ENCODE measurements around the gene AGAP5. TPM values are rescaled to one million over a fixed set of nuclear protein-coding genes. Genes with fewer than 3 reads are reported as not detected.
"Not testable (repeated sequence)": the region's sequence is repeated elsewhere in the genome, so short reads cannot be mapped to it uniquely, and the experiment has no call there.

AGAP5 gene
- total RNA-seq, 2 experiments from 2014 or later, result 5.4 to 6.7 TPM

DNA sequence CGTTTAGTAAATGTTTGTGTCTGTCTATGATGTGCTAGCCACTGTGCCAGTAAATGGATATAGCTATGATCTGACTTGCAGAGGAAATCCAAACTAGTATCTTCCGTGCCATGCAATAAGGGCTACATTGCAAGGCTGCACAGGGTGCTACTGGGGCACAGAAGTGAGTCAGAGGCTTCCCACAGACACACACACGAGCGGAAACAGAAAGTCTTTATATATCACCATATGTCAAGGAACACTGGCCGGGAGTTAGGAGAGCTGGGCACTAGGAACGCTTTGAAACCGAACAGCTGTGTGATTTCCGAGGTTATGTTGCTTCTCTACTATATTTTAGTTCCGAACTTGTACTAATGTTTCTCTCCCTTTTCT is 31.9 kb upstream of the AGAP5 start:
- DNase-seq, result peak; percentile 41
- H3K4me1 Mint-ChIP-seq, H3K27me3 Mint-ChIP-seq, H3K9me3 Mint-ChIP-seq, H3K36me3 Mint-ChIP-seq: not testable (repeated sequence)
- Mint-ChIP-seq H3K27ac (peak overlapping the region; percentile 95), H3K4me3 (peak overlapping the region; percentile 98)

DNA sequence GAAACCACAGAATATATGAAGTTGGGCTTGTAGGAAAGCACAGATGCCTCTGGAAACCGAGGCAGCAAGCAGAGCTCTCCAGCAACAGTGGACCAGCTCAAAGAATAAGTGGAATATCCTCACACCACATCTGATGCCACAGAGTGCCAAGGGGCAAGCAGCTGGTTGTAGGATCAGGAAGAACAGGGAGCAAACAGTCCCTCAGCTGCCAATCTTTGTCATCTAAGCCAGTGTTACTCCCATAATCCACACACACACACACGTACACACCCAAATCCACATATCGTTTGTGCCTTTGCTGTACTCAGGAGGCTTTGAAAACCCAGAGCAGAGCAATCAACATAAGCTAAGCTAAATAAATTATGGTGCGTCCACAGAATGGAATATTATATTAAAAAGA is 25.6 kb upstream of the AGAP5 start:
- Mint-ChIP-seq H3K9me3 (no peaks in the 10 kb centered on the region), H3K4me1 (peaks cover 2% of the 10 kb centered on the region), H3K27me3 (no peaks in the 10 kb centered on the region), H3K4me3 (no peak overlapping the region), H3K27ac (no peak overlapping the region), H3K36me3 (peaks cover 23% of the 10 kb centered on the region)
- DNase-seq, result no peak

DNA sequence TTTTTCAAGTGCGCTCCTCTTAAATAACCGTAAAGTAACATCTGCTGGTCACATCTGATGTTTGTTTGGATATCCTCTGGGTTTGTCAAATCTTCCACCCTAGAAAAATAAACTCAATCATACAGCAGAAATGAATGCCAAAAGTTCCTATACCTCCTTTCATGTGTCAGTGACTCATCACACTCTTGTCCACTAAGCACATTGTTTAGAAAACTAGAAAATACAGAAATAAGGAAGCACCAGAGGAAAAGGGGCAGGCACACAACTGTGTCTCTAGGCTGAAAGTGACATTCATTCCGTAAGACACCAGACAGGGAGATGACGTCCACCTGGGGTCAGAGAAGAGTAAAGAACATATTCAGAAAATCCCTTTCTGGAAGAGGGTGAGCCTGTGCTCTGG is 22.7 kb upstream of the AGAP5 start:
- H3K36me3 Mint-ChIP-seq, result peaks cover 22% of the 10 kb centered on the region

DNA sequence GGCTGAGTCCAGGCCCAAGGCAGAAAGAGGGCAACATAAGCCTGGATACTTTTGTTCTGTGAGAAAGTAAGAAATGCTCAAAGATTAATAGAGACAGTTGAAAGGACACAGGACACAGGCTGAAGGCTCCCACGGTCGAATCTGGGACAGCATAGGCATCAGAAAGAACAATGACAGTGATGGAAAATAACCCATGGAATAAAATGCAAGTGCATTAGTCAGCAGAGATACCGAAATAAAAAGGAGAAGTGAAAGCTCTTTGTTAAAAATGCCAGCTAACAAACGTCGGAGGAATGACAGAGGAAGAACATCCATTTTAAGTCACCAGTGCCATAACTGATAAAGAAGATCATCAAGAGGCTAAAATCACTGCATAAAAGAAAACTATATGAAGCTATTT is 19.6 kb upstream of the AGAP5 start:
- H3K4me3 Mint-ChIP-seq, result no peak overlapping the region
- H3K27me3 Mint-ChIP-seq, result no peaks in the 10 kb centered on the region
- H3K27ac Mint-ChIP-seq, result no peak overlapping the region
- peaks cover 5% of the 10 kb centered on the region for H3K4me1 Mint-ChIP-seq
- H3K9me3 Mint-ChIP-seq, result no peaks in the 10 kb centered on the region
- DNase-seq, result no peak
- H3K36me3 Mint-ChIP-seq, result peaks cover 22% of the 10 kb centered on the region

More for the DNA sequence above, 22.7 kb upstream of the AGAP5 start:
- H3K4me3 Mint-ChIP-seq, H3K27ac Mint-ChIP-seq, DNase-seq, H3K27me3 Mint-ChIP-seq, H3K9me3 Mint-ChIP-seq, H3K4me1 Mint-ChIP-seq: not testable (repeated sequence)

DNA sequence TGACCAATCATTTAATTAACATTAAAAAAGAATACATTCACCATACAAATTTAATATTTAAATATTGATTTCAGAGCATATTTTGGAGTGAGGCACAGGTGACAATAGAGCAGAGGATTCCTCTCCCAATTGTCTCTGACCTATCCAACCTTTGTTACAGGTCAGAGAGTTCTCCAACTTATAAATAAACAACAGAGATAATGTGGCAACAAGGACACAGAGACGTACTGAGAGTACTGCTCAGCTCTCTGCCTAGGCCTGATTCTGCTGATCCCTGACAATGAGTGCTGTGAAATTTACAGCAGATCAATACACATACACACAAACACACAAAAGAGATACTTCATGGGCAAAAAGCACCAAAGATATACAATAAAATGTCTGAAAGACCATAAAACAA is 18.3 kb upstream of the AGAP5 start:
- Mint-ChIP-seq H3K27me3 (no peaks in the 10 kb centered on the region), H3K4me1 (peaks cover 5% of the 10 kb centered on the region), H3K27ac (no peak overlapping the region), H3K36me3 (peaks cover 21% of the 10 kb centered on the region), H3K9me3 (no peaks in the 10 kb centered on the region), H3K4me3 (no peak overlapping the region)
- no peak for DNase-seq

DNA sequence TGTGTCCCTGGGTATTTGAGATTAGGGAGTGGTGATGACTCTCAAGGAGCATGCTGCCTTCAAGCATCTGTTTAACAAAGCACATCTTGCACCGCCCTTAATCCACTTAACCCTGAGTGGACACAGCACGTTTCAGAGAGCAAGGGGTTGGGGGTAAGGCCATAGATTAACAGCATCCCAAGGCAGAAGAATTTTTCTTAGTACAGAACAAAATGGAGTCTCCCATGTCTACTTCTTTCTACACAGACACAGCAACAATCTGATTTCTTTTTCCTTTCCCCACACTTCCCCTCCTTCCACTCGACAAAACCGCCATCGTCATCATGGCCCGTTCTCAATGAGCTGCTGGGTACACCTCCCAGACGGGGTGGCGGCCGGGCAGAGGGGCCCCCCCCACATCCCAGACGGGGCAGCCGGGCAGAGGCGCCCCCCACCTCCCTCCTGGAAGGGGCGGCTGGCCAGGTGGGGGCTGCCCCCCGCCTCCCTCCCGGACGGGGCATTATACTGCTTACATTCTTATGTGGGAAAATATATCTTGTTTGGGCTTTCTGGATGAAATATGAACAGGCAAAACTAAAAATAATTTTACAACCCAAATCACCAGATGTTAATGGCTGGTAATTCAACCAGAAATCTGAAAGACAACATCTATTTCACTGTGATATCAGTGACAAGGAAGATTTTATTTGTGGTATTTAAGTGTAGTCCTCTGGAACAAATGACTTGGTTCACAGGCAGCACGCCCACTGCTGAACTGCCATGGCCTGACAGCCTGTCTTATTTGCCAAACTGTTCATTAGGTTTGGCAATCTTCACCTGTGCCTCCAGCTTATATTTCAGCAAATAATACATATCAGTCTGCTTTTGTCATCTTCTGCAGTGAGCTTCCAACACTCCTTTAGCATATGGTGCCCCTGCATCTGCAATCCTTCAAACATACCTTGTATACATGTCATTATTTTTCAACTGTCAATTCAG is 17.6 kb upstream of the AGAP5 start:
- H3K27me3 Mint-ChIP-seq, H3K27ac Mint-ChIP-seq, H3K4me1 Mint-ChIP-seq, H3K9me3 Mint-ChIP-seq, H3K4me3 Mint-ChIP-seq, DNase-seq: not testable (repeated sequence)
- H3K36me3 Mint-ChIP-seq, result peaks cover 19% of the 10 kb centered on the region

DNA sequence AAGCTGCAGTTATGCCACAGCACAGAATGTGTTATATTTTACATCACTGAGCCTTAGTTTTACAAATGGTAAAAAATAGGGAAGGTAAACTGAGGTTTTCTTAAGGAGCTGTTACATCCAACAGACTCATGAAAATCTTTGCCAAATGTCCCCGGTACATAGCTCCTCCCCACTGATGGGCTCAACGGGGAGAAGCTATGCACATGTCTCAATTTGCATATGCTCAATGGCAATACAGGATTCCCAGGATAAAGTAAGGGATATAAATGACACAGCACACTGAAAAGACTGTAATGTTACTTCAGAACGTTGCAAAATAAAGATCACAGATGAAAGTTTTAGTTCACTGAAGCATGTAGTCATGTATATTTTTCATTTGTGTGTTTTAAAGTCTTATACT is 16.6 kb upstream of the AGAP5 start:
- H3K9me3 Mint-ChIP-seq, H3K27ac Mint-ChIP-seq, H3K4me1 Mint-ChIP-seq, DNase-seq, H3K4me3 Mint-ChIP-seq, H3K27me3 Mint-ChIP-seq: not testable (repeated sequence)
- H3K36me3 Mint-ChIP-seq, result peaks cover 18% of the 10 kb centered on the region

DNA sequence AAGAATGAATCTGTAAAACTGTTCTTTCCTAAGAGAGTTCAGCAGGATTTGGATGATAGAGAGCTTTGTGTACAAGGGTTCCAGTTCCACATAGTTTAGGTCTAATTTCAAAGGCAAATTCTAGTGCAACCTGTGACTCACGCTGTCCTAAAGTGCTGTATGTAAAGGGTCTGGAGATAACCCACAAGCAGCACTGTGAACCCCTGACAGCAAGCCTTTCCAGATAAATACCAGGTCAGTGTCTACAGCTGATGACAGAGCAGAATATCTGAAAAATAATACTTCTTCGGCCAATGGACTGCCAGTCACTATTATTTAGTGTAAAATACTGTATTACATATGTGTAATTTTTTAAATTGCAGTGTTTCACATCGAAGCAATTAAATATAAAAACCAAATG is 16.0 kb upstream of the AGAP5 start:
- not testable (repeated sequence) for H3K27me3 Mint-ChIP-seq, DNase-seq, H3K4me1 Mint-ChIP-seq, H3K9me3 Mint-ChIP-seq, H3K27ac Mint-ChIP-seq, H3K4me3 Mint-ChIP-seq
- H3K36me3 Mint-ChIP-seq, result peaks cover 16% of the 10 kb centered on the region

DNA sequence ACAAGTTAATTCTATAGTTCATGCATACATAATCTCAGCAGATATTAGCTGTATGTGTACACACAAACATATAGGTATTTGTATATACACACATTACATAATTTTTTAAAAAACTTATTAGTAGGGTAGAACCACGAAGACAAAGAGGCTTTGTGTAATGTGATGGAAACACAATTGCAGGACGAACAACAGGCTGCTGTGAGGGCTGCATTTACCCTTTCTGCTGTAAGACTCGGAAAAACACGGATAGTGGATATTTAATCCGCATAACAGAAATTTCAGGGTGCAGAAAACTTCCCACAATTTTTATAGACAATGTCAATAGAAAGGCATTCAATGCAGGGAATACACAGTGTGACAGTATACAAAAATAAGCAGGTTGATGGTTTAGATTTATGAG is 13.8 kb upstream of the AGAP5 start:
- not testable (repeated sequence) for H3K27me3 Mint-ChIP-seq, H3K27ac Mint-ChIP-seq, DNase-seq, H3K36me3 Mint-ChIP-seq, H3K9me3 Mint-ChIP-seq, H3K4me3 Mint-ChIP-seq
- peaks cover 10% of the 10 kb centered on the region for H3K4me1 Mint-ChIP-seq

DNA sequence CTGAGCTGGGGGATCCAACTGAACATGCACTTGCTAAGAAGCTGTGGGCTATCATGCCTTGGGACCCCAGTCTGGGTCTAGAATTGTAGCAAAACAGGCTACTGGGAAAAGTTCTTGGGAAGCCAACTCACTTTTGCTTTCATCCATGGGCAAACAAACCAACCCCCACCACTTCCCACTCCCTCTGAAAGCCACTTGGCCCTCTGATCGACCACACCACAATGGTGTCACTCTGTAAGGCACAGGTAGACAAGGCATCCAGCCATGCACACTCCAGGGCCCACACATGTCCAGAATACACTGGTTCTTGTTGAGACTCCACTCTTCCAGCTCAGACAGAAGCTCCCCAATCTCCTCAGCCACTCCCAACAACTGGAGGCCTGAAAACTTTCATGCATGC is 10.2 kb upstream of the AGAP5 start:
- H3K36me3 Mint-ChIP-seq, H3K27ac Mint-ChIP-seq, H3K9me3 Mint-ChIP-seq, H3K4me3 Mint-ChIP-seq, H3K27me3 Mint-ChIP-seq, DNase-seq: not testable (repeated sequence)
- H3K4me1 Mint-ChIP-seq, result peaks cover 18% of the 10 kb centered on the region

DNA sequence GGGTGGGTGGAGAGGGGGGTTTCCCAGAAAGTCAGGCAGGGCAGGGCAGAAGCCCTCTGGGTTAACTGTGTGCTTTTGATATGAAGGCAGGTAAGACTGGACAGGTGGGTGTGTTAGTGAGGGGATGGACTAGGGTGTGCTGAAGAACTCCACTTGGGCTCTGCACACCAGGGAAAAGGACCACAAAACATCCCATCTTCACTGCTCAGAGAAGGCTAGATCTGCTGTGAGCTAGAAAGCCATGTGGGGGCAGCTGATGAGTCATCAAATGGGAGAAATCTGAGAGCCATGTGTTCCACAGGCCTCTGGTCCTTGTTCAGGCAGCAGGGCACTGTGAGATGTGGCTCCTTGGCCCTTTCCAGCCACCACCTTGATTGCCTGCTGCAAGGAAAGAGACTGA is 9.7 kb upstream of the AGAP5 start:
- not testable (repeated sequence) for H3K9me3 Mint-ChIP-seq, H3K36me3 Mint-ChIP-seq, H3K27me3 Mint-ChIP-seq, H3K4me3 Mint-ChIP-seq, DNase-seq, H3K27ac Mint-ChIP-seq
- peaks cover 18% of the 10 kb centered on the region for H3K4me1 Mint-ChIP-seq

DNA sequence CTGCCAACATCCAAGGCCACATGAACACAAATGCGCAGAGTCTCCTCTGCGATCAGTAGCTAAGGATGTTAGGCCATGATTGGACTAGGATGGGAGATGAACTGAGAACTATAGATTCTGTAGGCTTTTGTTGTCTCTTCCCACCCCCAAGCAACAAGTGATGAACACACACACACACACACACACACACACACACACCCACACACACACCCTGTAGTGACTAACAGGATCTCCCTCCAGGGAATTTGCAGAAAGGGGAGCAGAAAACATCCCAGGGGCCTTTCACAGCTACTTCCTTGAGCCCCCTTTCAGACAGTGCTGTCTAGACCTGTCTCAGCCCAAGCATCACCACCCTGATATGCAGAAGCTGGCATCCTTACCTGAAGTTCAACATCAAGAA is 8.6 kb upstream of the AGAP5 start:
- H3K4me1 Mint-ChIP-seq, result peaks cover 20% of the 10 kb centered on the region

DNA sequence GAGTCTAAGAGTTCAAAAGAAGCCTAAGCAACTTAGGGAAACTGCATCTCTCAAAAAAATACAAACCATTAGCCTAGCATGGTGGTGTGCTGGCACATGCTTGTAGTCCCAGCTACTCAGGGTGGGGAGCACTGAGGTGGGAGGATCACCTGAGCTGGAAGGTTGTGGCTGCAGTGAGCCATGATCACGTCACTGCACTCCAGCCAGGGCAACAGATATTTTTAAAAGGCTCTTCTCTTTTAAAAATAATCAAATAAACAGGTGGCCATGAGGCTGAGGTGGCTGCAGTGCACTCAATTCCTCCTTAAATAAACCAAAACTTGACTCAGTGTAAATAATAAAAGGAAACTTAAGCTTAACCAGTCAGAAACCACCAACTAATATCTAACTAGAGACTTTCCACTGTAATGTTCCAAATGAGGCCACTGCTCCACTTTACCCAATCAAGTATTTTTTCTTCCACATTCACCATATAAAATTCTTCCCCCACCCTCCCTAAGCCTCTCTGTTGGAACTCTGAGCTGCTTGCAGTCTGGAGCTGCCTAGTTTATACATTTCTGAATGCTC is 7.7 kb upstream of the AGAP5 start:
- not testable (repeated sequence) for H3K27me3 Mint-ChIP-seq, H3K27ac Mint-ChIP-seq, H3K4me3 Mint-ChIP-seq, DNase-seq, H3K9me3 Mint-ChIP-seq
- peaks cover 16% of the 10 kb centered on the region for H3K36me3 Mint-ChIP-seq
- H3K4me1 Mint-ChIP-seq, result peaks cover 20% of the 10 kb centered on the region

More for the DNA sequence above, 8.6 kb upstream of the AGAP5 start:
- H3K27ac Mint-ChIP-seq, result peak overlapping the region; percentile 47
- H3K4me3 Mint-ChIP-seq, H3K27me3 Mint-ChIP-seq, H3K9me3 Mint-ChIP-seq, DNase-seq: not testable (repeated sequence)
- H3K36me3 Mint-ChIP-seq, result peaks cover 12% of the 10 kb centered on the region

DNA sequence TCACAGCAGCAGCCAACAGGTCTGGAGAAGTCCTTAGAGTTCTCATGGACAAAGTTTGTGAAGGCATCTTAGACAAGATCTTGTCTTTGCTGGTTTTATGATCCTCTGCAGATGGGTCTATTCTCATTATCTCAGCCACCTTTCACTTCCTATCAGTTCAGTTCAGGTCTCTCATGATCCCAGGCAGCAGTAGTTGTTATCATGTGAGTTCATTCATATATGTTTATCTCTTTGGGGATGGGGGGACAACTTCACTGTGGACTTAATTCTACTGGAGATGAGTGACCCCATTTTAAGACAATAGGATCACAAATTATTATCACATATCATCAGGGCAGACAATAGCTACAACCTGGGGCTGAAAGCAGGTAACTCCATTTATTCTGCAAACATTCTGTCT is 6.0 kb upstream of the AGAP5 start:
- DNase-seq, H3K27ac Mint-ChIP-seq, H3K4me3 Mint-ChIP-seq, H3K9me3 Mint-ChIP-seq, H3K27me3 Mint-ChIP-seq: not testable (repeated sequence)
- Mint-ChIP-seq H3K4me1 (peaks cover 20% of the 10 kb centered on the region), H3K36me3 (peaks cover 16% of the 10 kb centered on the region)

DNA sequence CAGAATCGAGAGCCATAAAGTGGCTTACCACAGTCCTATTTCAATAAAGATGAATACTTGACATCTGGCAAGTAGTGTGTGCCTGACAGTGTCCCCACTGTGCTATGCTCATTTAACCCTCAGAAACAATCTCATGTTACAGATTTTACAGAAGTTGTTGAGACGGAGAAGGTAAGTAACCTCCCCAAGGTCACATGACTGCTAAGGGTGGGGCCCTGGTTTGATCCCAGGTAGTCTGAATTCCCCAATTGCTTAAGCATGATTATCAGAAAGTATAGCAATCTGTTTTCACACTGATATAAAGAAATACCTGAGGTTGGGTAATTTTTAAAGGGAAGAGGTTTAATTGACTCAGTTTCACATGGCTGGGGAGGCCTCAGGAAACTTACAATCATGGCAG is 910 bp upstream of the AGAP5 start:
- not testable (repeated sequence) for H3K27ac Mint-ChIP-seq, DNase-seq, H3K4me3 Mint-ChIP-seq, H3K4me1 Mint-ChIP-seq, H3K27me3 Mint-ChIP-seq, H3K9me3 Mint-ChIP-seq
- peaks cover 13% of the 10 kb centered on the region for H3K36me3 Mint-ChIP-seq

DNA sequence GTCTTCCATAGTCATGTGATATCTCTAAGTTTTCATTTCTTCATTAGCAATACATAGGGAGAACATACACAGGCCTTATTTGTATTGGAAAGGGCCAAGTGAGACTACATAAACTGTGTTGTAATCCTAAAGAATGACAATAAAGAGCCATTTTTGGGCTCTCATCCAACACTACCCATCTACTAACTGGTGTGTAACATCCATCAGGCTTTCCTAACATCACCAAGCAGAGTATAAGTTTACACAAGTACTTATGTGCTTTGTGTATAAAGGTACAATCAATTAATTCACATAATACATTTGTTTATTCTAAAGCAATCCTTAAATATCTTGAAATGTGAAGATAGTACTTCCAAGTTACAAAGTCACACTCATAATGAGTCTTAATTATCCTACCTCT is 2.6 kb downstream of the AGAP5 start:
- not testable (repeated sequence) for DNase-seq, H3K27ac Mint-ChIP-seq, H3K9me3 Mint-ChIP-seq, H3K4me1 Mint-ChIP-seq, H3K27me3 Mint-ChIP-seq, H3K4me3 Mint-ChIP-seq, H3K36me3 Mint-ChIP-seq

Measured in activated naive CD8-positive, alpha-beta T cell treated with anti-CD3 and anti-CD28 coated beads for 36 hours (primary cell).